MM.1S (cell line): Measurements from ENCODE around the gene LIF.

Experiments used
- DNase-seq: peaks from one replicate; pipeline ENCODE4 v3.0.0-alpha.2; 2015
- H2AFZ ChIP-seq: fragments of 300-600 bp; sonication (generic); 2 replicates; pipeline ENCODE4 v1.6.0; 2016; ENCODE audit warnings: antibody characterized with exemption, low read length
- H3F3A ChIP-seq: fragments of 300-600 bp; sonication (generic); 2 replicates; pipeline ENCODE4 v1.6.1; 2016; ENCODE audit warnings: mild to moderate bottlenecking, antibody characterized with exemption, low read length, moderate library complexity, mixed read lengths; ENCODE audit not compliant: insufficient read depth
- H3K27ac ChIP-seq: fragments of 300-600 bp; sonication (generic); 2 replicates; pipeline ENCODE4 v1.5.1; 2016; ENCODE audit warnings: mild to moderate bottlenecking, low read length
- H3K27me3 ChIP-seq: fragments of 300-600 bp; sonication (generic); replicated peaks from 2 replicates; pipeline ENCODE4 v1.6.0; 2016; ENCODE audit warnings: low read length; ENCODE audit not compliant: insufficient read depth
- H3K36me3 ChIP-seq: fragments of 300-600 bp; sonication (generic); replicated peaks from 2 replicates; pipeline ENCODE4 v1.6.1; 2016; ENCODE audit warnings: mild to moderate bottlenecking, low read length, mixed read lengths; ENCODE audit not compliant: insufficient read depth
- H3K4me1 ChIP-seq: fragments of 300-600 bp; sonication (generic); 2 replicates; pipeline ENCODE4 v1.6.1; 2016; ENCODE audit warnings: low read length, mixed read lengths
- H3K4me2 ChIP-seq: fragments of 300-600 bp; sonication (generic); 2 replicates; pipeline ENCODE4 v1.6.0; 2016; ENCODE audit warnings: low read depth, low read length
- H3K4me3 ChIP-seq: fragments of 300-600 bp; sonication (generic); 2 replicates; pipeline ENCODE4 v1.5.1; 2016; ENCODE audit warnings: low read length, mixed read lengths
- H3K79me2 ChIP-seq: fragments of 300-600 bp; sonication (generic); 2 replicates; pipeline ENCODE4 v1.6.1; 2016; ENCODE audit warnings: mixed run types, low read length, mixed read lengths
- H3K9ac ChIP-seq: fragments of 300-600 bp; sonication (generic); 2 replicates; pipeline ENCODE4 v1.6.1; 2016; ENCODE audit warnings: low read length, mixed read lengths
- H3K9me2 ChIP-seq: fragments of 300-600 bp; sonication (generic); replicated peaks from 2 replicates; pipeline ENCODE4 v1.6.1; 2016; ENCODE audit warnings: mild to moderate bottlenecking, low read length, mixed read lengths; ENCODE audit not compliant: insufficient read depth
- H3K9me3 ChIP-seq: fragments of 300-600 bp; sonication (generic); replicated peaks from 2 replicates; pipeline ENCODE4 v1.6.1; 2016; ENCODE audit warnings: mild to moderate bottlenecking, low read length, mixed read lengths; ENCODE audit not compliant: insufficient read depth
- H4K20me1 ChIP-seq: fragments of 300-600 bp; sonication (generic); 2 replicates; pipeline ENCODE4 v1.6.1; 2016; ENCODE audit warnings: mild to moderate bottlenecking, low read length, moderate library complexity, mixed read lengths; ENCODE audit not compliant: insufficient read depth
- CTCF ChIP-seq: fragments of 300-600 bp; sonication (generic); IDR thresholded peaks from 2 replicates; pipeline ENCODE4 v1.5.1; 2016; ENCODE audit warnings: antibody characterized with exemption, low read length, mixed read lengths
- EZH2 ChIP-seq: fragments of 300-600 bp; sonication (generic); optimal IDR thresholded peaks from 2 replicates; pipeline ENCODE3; 2017; ENCODE audit warnings: low read depth, mild to moderate bottlenecking, antibody characterized with exemption, low read length, mixed read lengths
- EZH2phosphoT487 ChIP-seq: fragments of 300-600 bp; sonication (generic); IDR thresholded peaks from 2 replicates; pipeline ENCODE4 v1.6.1; 2018; ENCODE audit warnings: antibody characterized with exemption, low read length

LIF gene

GRCh38 chr22:30273711-30274436 lies 27.3 kb upstream of the LIF start:
- Histone ChIP-seq H3K27me3 (peaks cover 26% of the 10 kb centered on the region), H3K9me2 (no peaks in the 10 kb centered on the region), H3K27ac (no peak overlapping the region), H3K4me1 (peaks cover 3% of the 10 kb centered on the region; the same call in 1 of the 2 replicates), H3K9ac (no peak overlapping the region), H3F3A (no peaks in the 10 kb centered on the region), H3K4me2 (no peak overlapping the region), H3K79me2 (no peaks in the 10 kb centered on the region), H3K4me3 (no peak overlapping the region), H3K9me3 (no peaks in the 10 kb centered on the region), H2AFZ (no peak overlapping the region), H3K36me3 (no peaks in the 10 kb centered on the region), H4K20me1 (no peaks in the 10 kb centered on the region)
- no peak for DNase-seq
- TF ChIP-seq CTCF = no peak
- TF ChIP-seq EZH2 = no peak
- TF ChIP-seq EZH2phosphoT487 = no peak

DNA sequence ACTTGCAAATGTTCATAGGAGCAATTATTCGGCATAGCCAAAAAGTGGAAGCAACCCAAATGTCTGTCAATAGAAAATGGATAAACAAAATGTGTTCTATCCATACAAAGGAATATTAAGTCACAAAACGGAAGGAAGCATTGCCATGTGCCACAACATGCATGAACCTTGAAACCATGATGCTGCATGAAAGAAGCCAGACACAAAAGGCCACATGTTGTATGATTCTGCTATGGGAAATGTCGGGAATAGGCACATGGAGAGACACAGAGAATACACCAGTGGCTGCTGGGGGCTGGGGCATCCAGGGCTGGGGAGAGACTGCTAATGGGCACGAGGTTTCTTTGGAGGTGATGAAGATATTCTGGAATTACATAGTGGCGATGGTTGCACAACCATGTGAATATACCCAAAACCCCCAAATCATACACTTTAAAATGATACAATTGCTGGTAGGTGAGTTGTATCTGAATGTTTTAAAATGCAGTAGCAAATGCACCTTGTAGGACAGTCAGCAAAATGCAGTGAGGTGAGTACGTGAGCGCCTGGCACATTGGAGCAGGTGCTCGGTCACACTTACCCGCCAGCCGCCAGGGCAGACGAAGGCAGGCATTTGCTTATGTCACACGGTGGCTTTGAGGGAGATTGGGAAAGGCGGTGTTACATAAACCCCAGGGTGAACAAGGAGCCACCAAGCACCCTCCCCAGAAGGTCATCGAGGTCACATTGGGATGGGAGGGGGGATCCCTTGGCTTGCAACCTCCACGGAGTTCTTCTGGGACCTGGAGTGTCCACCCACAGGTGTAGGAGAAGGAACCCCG lies 26.4 kb upstream of the LIF start:
- no peak overlapping the region for H3K27ac ChIP-seq
- H3K36me3 ChIP-seq = no peaks in the 10 kb centered on the region
- H2AFZ ChIP-seq = no peak overlapping the region
- no peaks in the 10 kb centered on the region for H3K79me2 ChIP-seq
- H3F3A ChIP-seq = no peaks in the 10 kb centered on the region
- peaks cover 3% of the 10 kb centered on the region; the same call in 1 of the 2 replicates for H3K4me1 ChIP-seq
- H3K4me2 ChIP-seq = no peak overlapping the region
- H3K4me3 ChIP-seq = no peak overlapping the region
- no peaks in the 10 kb centered on the region for H3K9me2 ChIP-seq
- no peaks in the 10 kb centered on the region for H4K20me1 ChIP-seq
- TF ChIP-seq EZH2phosphoT487 (no peak), EZH2 (no peak), CTCF (no peak)
- H3K27me3 ChIP-seq = peaks cover 25% of the 10 kb centered on the region
- H3K9ac ChIP-seq = no peak overlapping the region
- DNase-seq = no peak
- no peaks in the 10 kb centered on the region for H3K9me3 ChIP-seq

- H2AFZ ChIP-seq = no peak overlapping the region
- no peak overlapping the region for H3K27ac ChIP-seq
These were observed 24.3 kb upstream of the LIF start for GRCh38 chr22:30270832-30271231.

More at GRCh38 chr22:30270832-30271231, 24.3 kb upstream of the LIF start:
- Histone ChIP-seq H3K9ac (no peak overlapping the region), H3F3A (no peaks in the 10 kb centered on the region), H3K9me2 (no peaks in the 10 kb centered on the region), H3K4me2 (no peak overlapping the region), H3K27me3 (peaks cover 31% of the 10 kb centered on the region), H4K20me1 (no peaks in the 10 kb centered on the region), H3K36me3 (no peaks in the 10 kb centered on the region), H3K9me3 (no peaks in the 10 kb centered on the region), H3K4me1 (peaks cover 2% of the 10 kb centered on the region; the same call in 1 of the 2 replicates), H3K4me3 (no peak overlapping the region), H3K79me2 (no peaks in the 10 kb centered on the region)
- TF ChIP-seq CTCF = no peak
- no peak for TF ChIP-seq EZH2
- TF ChIP-seq EZH2phosphoT487 = no peak
- DNase-seq = no peak
